HG03442 (cell line): ENCODE measurements around the gene GLIS1.
"Not testable (repeated sequence)": the region's sequence is repeated elsewhere in the genome, so short reads cannot be mapped to it uniquely, and the experiment has no call there.

ENCODE experiments used
- ATAC-seq: cut with Tn5 transposase; IDR thresholded peaks from one replicate; pipeline ENCODE4 v1.9.1; 2021; ENCODE audit warnings: mild to moderate bottlenecking, moderate library complexity; ENCODE audit not compliant: unreplicated experiment

Gene GLIS1

GRCh38 chr1:53563611-53564010, 175.4 kb downstream of the GLIS1 start:
- no peak for ATAC-seq

- no peak for ATAC-seq
Measured at GRCh38 chr1:53562981-53563379, 176.0 kb downstream of the GLIS1 start.

GRCh38 chr1:53562291-53562980, 176.5 kb downstream of the GLIS1 start:
- no peak for ATAC-seq

GRCh38 chr1:53561503-53562105, 177.4 kb downstream of the GLIS1 start:
- no peak for ATAC-seq

GRCh38 chr1:53560581-53561502, 178.1 kb downstream of the GLIS1 start:
- ATAC-seq: no peak

- no peak for ATAC-seq
Measured at GRCh38 chr1:53559854-53560580, 178.9 kb downstream of the GLIS1 start.

GRCh38 chr1:53559391-53559815, 179.6 kb downstream of the GLIS1 start:
- no peak for ATAC-seq

GRCh38 chr1:53558739-53559315, 180.1 kb downstream of the GLIS1 start:
- ATAC-seq: no peak

- ATAC-seq: no peak
Measured at GRCh38 chr1:53557830-53558738, 180.9 kb downstream of the GLIS1 start.

- ATAC-seq: no peak
Measured at GRCh38 chr1:53557369-53557768, 181.6 kb downstream of the GLIS1 start.

GRCh38 chr1:53556657-53557227, 182.2 kb downstream of the GLIS1 start:
- no peak for ATAC-seq

- ATAC-seq: not testable (repeated sequence)
Measured at GRCh38 chr1:53555620-53556326, 183.2 kb downstream of the GLIS1 start.

- ATAC-seq: no peak
Measured at GRCh38 chr1:53554592-53555305, 184.2 kb downstream of the GLIS1 start.

- ATAC-seq: no peak
Measured at GRCh38 chr1:53553734-53554509, 185.0 kb downstream of the GLIS1 start.

- no peak for ATAC-seq
Measured at GRCh38 chr1:53552981-53553733, 185.8 kb downstream of the GLIS1 start.

GRCh38 chr1:53552146-53552861, 186.7 kb downstream of the GLIS1 start:
- ATAC-seq: no peak
